AG09309 (cell line): ENCODE data around the gene UNC80.

Experiments
- DNase-seq: peaks from one replicate; pipeline ENCODE4 v3.0.0-alpha.2; 2010; ENCODE audit warnings: low read depth
- H3K4me3 ChIP-seq: 2 replicates; pipeline ENCODE4 v1.5.1; 2011; ENCODE audit warnings: mild to moderate bottlenecking, low read depth, low read length, moderate library complexity; ENCODE audit not compliant: control insufficient read depth
- TF ChIP-seq, protein P1 (sequence below): IDR thresholded peaks from 2 replicates; pipeline ENCODE4 v1.5.1; 2011; ENCODE audit warnings: mild to moderate bottlenecking, low read depth, low read length, inconsistent platforms; ENCODE audit not compliant: insufficient read depth, control insufficient read depth; ENCODE audit errors: missing control alignments

The UNC80 gene, protein sequence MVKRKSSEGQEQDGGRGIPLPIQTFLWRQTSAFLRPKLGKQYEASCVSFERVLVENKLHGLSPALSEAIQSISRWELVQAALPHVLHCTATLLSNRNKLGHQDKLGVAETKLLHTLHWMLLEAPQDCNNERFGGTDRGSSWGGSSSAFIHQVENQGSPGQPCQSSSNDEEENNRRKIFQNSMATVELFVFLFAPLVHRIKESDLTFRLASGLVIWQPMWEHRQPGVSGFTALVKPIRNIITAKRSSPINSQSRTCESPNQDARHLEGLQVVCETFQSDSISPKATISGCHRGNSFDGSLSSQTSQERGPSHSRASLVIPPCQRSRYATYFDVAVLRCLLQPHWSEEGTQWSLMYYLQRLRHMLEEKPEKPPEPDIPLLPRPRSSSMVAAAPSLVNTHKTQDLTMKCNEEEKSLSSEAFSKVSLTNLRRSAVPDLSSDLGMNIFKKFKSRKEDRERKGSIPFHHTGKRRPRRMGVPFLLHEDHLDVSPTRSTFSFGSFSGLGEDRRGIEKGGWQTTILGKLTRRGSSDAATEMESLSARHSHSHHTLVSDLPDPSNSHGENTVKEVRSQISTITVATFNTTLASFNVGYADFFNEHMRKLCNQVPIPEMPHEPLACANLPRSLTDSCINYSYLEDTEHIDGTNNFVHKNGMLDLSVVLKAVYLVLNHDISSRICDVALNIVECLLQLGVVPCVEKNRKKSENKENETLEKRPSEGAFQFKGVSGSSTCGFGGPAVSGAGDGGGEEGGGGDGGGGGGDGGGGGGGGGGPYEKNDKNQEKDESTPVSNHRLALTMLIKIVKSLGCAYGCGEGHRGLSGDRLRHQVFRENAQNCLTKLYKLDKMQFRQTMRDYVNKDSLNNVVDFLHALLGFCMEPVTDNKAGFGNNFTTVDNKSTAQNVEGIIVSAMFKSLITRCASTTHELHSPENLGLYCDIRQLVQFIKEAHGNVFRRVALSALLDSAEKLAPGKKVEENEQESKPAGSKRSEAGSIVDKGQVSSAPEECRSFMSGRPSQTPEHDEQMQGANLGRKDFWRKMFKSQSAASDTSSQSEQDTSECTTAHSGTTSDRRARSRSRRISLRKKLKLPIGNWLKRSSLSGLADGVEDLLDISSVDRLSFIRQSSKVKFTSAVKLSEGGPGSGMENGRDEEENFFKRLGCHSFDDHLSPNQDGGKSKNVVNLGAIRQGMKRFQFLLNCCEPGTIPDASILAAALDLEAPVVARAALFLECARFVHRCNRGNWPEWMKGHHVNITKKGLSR (N-terminal part only)

DNA sequence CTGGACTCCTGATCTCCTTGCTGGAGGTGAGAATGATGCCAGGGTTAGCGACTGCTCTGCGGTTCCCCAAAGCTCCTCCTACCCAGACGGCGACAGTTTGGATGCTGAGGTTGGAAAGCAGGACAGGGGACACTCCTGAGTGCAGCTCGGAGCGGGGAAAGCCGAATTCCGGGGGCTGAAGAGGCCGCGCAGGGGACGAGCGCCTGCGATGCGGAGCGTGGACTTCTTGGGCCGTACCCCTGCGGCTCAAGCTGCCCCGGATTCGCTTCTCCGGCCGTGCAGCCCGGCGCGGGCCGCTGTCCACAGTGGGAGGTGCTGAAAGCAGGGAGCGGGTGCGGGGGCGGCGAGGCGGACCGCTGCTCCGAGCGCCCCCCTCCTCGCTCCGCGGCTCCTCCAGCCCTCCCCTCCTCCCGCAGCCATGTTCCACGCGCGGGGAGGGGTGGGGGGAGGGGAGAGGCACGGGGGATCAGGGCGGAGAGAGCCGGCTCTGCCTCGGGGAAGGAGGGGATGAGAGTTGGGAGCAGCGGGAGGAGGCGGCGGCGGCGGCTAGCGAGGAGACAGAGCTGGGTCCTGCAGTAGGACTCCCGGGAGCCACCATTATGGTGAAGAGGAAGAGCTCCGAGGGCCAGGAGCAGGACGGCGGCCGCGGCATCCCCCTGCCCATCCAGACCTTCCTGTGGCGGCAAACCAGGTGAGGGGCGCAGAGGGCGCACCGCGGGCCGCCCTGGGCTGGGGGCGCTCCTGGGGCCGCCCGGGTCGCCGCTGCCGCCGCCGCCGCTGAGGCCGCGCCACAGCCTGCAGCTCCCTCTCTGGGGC, at the start of gene UNC80:
TSS of gene UNC80 (plus strand) at position 359 of the 816 bp plus-strand sequence. CDS start at position 600, 241 bp downstream.
- DNase-seq, result no peak
- H3K4me3 ChIP-seq, result no peak within 1 kb of the TSS; the same call in 1 of the 2 replicates
- TF ChIP-seq, protein P1, sequence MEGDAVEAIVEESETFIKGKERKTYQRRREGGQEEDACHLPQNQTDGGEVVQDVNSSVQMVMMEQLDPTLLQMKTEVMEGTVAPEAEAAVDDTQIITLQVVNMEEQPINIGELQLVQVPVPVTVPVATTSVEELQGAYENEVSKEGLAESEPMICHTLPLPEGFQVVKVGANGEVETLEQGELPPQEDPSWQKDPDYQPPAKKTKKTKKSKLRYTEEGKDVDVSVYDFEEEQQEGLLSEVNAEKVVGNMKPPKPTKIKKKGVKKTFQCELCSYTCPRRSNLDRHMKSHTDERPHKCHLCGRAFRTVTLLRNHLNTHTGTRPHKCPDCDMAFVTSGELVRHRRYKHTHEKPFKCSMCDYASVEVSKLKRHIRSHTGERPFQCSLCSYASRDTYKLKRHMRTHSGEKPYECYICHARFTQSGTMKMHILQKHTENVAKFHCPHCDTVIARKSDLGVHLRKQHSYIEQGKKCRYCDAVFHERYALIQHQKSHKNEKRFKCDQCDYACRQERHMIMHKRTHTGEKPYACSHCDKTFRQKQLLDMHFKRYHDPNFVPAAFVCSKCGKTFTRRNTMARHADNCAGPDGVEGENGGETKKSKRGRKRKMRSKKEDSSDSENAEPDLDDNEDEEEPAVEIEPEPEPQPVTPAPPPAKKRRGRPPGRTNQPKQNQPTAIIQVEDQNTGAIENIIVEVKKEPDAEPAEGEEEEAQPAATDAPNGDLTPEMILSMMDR, result no peak

DNA sequence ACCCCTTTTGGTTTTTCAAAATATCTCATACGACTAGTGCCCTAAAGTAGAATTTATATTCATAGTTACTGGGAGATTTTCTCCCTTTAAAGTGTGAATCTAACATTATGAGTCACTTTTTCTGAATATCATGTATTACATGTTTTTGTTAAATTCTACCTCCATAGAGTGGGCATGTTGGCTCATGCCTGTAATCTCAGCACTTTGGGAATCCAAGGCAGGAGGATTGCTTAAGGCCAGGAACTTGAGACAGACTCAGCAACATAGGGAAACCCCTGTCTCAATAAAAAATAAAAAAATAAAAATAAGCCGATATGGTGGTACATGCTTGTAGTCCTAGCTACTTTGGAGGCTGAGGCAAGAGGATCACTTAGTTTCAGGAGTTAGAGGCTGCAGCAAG, 45.3 kb upstream of the UNC80 start:
- no peak for DNase-seq
- no peak overlapping the region for H3K4me3 ChIP-seq
- TF ChIP-seq, protein P1, result no peak

DNA sequence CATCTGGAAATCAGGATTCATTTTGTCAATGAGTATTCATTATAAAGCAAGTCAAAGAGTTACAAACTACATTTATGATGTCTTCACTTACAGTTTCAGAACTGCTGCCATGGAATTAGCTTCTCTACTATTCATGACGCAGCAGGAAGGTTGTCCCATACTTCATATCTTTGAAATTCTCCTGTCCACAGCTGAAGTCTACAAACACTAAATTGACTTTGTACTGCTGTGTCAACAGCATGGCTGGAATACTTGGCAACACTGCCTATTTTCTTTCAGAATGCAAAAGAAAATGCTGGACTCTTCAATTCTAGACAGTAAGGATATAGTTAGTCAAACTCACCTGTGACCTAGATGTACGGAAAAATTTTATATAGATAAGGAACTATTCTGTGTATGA, 44.6 kb upstream of the UNC80 start:
- no peak overlapping the region for H3K4me3 ChIP-seq
- TF ChIP-seq, protein P1, result no peak
- DNase-seq, result no peak

DNA sequence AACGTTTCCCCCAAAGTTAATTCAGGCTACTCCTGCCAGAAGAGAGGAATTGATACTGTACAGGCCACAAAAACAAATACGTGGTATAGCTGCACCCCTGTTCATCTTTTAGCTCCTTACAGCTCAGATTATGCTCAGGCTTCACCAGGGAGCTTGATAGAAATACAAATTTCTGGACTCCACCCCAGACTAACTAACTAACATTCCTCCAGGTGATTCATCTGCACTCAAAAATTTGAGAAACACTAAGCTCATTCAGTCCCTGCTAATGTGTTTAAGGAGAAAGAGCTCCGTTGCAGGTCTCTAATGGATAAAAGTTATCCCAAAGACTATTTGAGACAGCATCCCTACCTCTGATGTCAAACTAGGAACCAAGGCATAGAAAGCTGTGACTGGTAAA, 36.8 kb upstream of the UNC80 start:
- TF ChIP-seq, protein P1, result no peak
- H3K4me3 ChIP-seq, result no peak overlapping the region
- DNase-seq, result no peak

DNA sequence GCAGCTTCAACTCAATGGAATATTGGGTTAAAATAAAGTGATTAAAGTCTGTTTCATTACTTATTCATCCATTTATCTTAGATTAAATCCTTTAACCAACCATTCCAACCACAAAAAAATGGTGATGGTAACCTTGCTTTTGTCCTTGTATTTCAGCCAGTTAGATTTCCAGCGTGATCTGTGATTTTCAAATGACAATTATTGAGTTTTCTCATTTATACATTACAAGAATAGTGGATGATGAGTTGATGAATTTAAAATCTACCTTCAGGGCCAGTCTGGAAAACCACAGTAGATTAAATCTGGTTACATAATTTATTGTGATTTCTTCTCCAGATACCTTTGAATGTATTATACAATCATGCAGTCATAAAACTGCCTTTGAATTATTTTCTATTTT, 29.7 kb upstream of the UNC80 start:
- TF ChIP-seq, protein P1, result no peak
- DNase-seq, result no peak
- no peak overlapping the region for H3K4me3 ChIP-seq
